COLO829 (cell line): ENCODE measurements around the gene CPM.

Experiments
- DNase-seq: peaks from one replicate; pipeline ENCODE4 v3.0.0; 2012; ENCODE audit warnings: low spot score

CPM gene

GRCh38 chr12:68932961-68933893 lies at the start of gene CPM:
CPM (minus strand) TSS chr12:68933171; CDS start chr12:68932837, 334 bp downstream.
- DNase-seq, result peak; percentile 46

GRCh38 chr12:68981516-68981915 lies 48.5 kb upstream of the CPM start:
- DNase-seq, result no peak

GRCh38 chr12:68980476-68981212 lies 47.7 kb upstream of the CPM start:
- DNase-seq, result no peak

- DNase-seq, result no peak
Observed at GRCh38 chr12:68978678-68979077, 45.7 kb upstream of the CPM start.

- no peak for DNase-seq
Observed at GRCh38 chr12:68977909-68978610, 45.1 kb upstream of the CPM start.

- DNase-seq, result peak; percentile 77
Observed at GRCh38 chr12:68977335-68977734, 44.4 kb upstream of the CPM start.

GRCh38 chr12:68976395-68976841 lies 43.4 kb upstream of the CPM start:
- no peak for DNase-seq

- DNase-seq, result no peak
Observed at GRCh38 chr12:68975811-68976210, 42.8 kb upstream of the CPM start.

- DNase-seq, result no peak
Observed at GRCh38 chr12:68972595-68972994, 39.6 kb upstream of the CPM start.

GRCh38 chr12:68971404-68971803 lies 38.4 kb upstream of the CPM start:
- DNase-seq, result peak; percentile 64

GRCh38 chr12:68970951-68971350 lies 38.0 kb upstream of the CPM start:
- DNase-seq, result no peak

GRCh38 chr12:68970306-68970705 lies 37.3 kb upstream of the CPM start:
- DNase-seq, result no peak

GRCh38 chr12:68967046-68967445 lies 34.1 kb upstream of the CPM start:
- no peak for DNase-seq

GRCh38 chr12:68963856-68964745 lies 31.1 kb upstream of the CPM start:
- no peak for DNase-seq

GRCh38 chr12:68962877-68963855 lies 30.2 kb upstream of the CPM start:
- no peak for DNase-seq

- peak; percentile 86 for DNase-seq
Observed at GRCh38 chr12:68959891-68960464, 27.0 kb upstream of the CPM start.

- DNase-seq, result no peak
Observed at GRCh38 chr12:68959143-68959858, 26.3 kb upstream of the CPM start.

GRCh38 chr12:68958322-68958721 lies 25.4 kb upstream of the CPM start:
- no peak for DNase-seq

- DNase-seq, result no peak
Observed at GRCh38 chr12:68957273-68957672, 24.3 kb upstream of the CPM start.
